OCI-M1 (cell line): Measurements from ENCODE around the gene CANT1.
A peak's percentile ranks its signal among the peaks of the same experiment; 100 is the strongest.

ENCODE experiments used
- DNase-seq: peaks from one replicate; lab custom pipeline; 2025; lab: John Stamatoyannopoulos, UW

Gene CANT1

DNA sequence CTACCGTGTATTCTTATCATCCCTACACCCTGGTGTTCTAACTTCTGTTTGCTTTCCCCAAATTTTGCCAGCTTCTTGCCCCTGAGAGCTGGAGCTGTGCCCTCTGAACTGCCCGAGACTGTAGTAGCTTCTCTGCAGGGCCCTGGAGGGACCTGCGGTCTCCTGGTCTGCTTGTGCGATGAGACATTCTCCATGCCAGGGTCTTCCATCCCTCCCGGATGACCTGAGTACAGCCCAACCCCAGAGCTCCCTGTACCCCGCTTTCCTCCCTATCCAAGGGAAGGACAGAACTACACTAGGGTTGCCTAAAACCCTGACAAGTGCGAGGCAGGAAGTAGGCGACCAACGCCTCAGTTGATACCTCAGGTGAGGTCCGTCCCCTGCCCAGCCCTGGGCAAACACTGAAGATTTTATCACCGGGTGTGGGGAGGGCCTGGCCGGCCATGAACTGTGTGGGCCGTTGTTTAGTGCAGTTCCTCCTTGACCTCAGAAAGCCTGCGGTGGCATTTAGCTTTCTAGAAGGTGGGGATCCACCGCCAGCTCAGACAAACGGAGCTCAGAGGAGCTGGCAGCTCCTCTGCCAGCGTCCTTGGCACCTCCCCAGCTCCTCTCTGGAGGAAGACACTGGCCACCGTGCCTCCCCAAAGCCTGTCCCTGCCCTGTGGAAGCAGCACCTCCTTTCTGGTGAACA is 13.7 kb downstream of the CANT1 start:
- DNase-seq, result no peak

DNA sequence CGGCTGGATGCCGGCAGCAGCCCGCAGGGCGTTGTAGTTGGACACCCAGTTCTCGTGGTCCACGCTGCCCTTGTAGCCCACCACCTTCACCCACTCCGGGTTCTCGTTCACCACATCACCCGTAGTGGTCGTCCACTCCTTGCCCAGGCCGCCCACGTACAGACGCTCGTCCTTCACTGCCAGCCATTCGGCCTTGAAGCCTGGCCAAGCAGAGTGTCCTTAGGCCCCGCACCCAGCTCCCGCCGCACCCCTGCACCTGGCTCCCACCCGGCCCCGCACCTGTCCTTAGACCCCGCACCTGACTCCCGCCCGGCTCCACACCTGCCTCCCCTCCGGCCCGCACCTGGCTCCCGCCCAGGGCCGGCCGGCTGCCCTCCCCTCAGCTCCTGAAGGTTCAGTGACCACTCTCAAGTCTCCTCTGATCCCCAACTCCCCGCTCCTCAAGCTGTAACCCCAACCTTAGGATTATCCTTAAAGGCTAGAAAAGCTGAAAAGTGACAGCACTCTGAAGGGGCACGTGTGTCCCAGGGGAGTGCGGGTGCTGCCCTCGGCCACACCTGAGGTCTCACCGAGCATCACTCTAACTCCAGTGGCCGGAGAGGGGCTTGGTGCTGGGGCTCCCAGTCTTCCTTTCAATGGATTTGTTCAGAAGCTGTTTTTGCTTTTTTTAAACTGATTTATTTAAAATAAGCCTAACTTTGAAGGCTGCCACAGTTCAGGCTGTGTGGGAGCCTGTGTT is 14.4 kb downstream of the CANT1 start:
- DNase-seq, result no peak

DNA sequence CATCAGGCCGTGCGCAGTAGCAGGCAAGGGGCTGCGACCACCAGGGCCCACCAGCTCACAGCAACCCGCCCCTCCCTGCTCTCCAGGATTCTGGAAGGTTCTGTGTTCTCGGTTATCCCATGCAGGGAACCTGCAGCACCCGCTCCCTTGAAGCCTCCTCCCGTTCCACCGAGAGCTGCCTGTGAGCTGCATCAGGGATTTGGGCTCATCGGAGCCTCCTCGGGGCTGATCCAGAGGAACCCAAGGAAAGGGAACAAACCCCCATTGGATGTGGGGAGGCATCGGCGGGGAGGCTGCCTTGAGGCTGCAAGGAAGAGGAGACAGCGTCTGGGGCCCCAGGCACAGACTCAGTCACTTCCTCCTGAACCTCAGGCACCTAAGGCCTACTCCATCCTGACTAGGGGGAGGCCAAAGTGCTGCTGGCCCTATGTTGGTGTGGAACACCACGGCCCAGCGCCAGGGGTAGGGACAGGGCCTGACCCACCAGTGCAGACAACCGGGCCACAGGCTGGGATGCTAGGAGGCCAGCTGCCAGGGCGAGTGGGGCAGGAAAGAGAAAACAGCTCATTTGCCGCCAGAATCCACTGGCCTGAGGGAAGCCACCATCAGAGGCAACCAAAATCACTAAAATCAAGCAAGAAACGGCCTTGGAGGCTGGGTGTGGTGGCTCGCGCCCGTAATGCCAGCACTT is 15.4 kb downstream of the CANT1 start:
- DNase-seq, result no peak

DNA sequence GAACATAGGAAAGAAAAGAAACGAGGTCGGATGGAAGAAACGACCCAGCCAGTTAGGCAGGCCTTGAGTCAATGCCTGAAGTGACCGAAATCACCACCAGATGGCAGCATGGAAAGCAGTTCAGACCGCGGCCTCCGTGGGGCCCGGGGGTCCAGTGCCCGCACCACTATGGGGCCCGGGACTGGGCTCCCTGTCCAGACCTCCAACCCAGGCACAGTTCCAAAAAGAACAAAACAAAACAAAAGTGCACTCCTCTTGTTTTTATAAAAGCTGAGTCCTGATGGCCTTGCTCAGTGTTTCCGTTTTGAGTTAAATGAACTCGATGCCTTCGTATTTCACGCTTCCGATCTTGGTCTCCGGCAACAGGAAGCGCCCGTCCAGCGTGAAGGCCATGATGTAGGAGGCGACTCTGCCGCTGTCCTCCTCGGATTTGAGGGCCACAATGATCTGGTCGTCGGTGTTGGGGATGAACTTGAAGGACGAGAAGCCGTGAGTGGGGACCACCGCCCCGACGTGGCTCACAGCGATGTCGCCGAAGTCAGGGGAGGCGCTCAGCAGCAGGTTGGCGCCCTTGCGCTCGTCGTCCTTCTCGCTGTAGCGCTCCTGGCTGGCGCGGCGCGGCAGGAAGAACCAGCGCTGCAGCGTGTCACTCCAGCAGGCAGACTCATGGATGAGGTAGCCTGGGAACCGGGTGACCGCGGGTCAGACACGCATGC is 16.2 kb downstream of the CANT1 start:
- peak; percentile 63 for DNase-seq

GRCh38 chr17:78992542-78993212 is 16.9 kb downstream of the CANT1 start:
- peak; percentile 27 for DNase-seq

- no peak for DNase-seq
These were observed 17.5 kb downstream of the CANT1 start for GRCh38 chr17:78991906-78992532.

DNA sequence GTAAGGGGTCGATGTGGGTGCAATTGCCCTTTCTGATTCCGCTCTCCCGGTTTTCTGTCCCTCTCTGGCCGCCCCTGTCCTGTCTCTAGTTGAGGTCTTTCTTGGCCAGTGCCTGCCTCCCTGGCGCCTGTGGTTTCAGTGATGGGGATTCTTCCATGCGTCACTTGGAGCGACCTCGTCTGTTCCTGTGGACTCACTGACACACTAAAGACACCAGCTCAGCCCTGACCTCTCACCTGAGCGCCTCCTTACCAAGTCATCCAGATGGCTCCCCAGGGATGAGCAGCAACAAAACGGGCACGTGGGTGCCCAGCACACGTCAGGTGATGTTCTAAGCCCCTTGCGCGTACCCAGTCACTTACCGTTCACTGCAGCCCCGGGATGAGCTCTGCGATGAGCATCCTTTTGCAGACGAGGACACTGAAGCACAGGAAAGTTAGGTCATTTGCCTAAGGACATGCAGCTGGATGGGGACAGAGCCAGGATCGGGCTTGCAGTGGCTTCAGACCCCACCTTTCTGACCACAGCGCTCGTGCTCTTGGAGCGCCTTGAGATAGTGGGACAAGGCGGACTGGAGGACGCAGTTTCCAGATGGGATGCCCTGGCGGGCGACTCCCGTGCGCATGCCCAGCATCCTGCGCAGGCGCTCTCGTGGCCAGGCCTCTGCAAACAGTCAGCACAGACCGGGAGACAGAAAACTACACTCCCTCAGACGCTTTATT is 18.4 kb downstream of the CANT1 start:
- no peak for DNase-seq

DNA sequence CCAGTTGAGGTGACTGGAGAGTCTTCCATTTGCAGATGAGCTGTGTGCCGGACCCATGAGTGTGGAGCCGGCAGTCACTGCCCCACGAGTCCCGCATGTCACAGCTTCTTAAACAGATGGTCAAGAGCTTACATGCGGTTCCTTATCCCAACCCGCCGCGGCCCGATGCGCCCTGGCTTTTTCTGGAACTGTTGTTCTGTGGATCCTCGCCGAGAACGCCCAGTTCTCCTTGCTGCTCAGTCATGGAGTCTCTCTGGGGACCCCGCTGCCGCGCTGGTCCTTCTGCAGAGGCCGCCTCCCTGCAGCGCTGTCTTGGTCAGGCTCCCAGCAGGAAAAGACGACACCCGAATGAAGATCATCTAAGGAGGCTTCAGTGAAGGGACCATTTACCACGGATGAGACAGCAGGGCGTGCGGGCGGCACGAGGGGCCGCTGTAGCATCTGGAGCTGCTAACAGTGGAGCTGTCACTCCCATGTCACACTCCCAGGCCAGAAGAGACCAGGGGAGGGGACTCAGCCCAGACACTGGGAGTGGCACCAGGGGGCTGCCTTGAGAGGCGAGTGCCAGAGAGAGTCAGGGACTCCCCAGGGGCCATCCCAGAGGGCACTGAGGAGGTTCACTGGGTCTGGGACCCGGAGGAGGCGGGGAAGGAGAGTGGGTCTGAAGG is 19.1 kb downstream of the CANT1 start:
- no peak for DNase-seq

- peak; percentile 85 for DNase-seq
These were observed 21.4 kb downstream of the CANT1 start for GRCh38 chr17:78988152-78988551.

- peak; percentile 72 for DNase-seq
These were observed 22.8 kb downstream of the CANT1 start for GRCh38 chr17:78986649-78987328.

DNA sequence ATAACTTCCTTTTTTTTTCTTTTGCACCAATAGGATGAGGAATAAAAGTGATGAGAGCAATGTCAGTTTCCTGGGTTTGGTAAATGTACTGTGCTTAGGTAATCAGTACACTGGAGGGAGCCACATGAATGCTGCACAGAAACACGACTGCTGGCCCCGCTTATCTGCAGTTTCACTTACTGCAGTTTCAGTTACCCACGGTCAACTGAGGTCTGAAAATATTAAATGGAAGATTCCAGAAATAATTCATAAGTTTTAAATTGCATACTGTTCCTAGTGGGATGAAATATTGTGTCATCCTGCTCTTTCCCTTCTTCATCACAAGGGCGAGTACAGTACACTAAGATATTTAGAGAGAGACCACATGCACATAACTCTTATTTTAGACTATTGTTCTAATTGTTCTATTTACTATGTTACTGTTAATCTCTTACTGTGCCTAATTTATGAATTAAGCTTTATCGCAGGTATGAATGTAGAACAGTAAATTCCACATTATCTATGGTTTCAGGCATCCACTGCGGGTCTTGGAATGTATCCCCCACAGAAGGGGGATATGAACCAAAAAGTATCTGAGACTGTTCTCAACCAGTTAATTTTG is 23.4 kb downstream of the CANT1 start:
- peak; percentile 91 for DNase-seq

DNA sequence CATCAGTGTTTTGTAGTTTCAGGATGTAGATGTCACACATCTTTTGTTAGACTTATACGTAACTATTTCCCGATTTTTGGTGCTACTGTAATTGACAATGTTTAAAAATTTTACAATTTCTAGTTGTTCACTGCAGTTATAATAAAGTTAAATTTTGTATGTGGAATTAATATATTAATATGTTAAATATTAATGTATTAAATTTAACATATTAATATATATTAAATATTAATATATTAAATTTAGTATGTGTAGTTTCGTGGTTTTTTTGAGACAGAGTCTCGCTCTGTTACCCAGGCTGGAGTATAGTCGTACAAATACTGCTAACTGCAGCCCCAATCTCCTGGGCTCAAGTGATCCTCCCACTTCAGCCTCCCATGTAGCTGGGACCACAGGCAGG is 24.2 kb downstream of the CANT1 start:
- DNase-seq, result no peak

GRCh38 chr17:78981010-78981888 is 28.3 kb downstream of the CANT1 start:
- no peak for DNase-seq

DNA sequence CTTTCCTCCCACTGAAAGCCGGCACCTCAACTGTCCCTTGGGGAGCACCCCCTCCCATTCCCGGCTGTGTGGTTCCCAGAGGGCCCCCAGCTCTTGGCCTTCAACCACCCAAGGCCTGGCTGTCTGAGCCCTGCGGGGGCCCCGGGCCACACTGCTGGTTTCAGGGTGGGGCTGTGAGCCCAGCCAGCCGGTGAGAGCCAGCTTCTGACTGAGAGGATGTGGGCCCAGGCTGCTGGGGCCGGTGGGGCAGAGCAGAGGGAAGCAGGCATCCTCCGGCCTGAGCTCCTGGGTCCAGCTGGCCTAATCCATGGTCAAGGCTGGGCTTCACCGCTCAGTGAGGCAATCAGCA is 29.0 kb downstream of the CANT1 start:
- DNase-seq, result no peak

- peak; percentile 94 for DNase-seq
These were observed 29.6 kb downstream of the CANT1 start, which contains the start of gene LGALS3BP for GRCh38 chr17:78979780-78980623. TSS of gene LGALS3BP (minus strand) at chr17:78979923. CDS start at chr17:78977191, 2,732 bp downstream.

- no peak for DNase-seq
These were observed 31.3 kb downstream of the CANT1 start for GRCh38 chr17:78977997-78978973.
